Neutrophil (primary cell): ENCODE measurements around the gene ACP2.

Experiments
- H3K27ac ChIP-seq: fragments of 200-600 bp; sonication (generic); 2 replicates; pipeline ENCODE4 v1.5.1; 2016; ENCODE audit warnings: mild to moderate bottlenecking, moderate library complexity
- H3K27me3 ChIP-seq: fragments of 200-600 bp; sonication (generic); 2 replicates; pipeline ENCODE4 v1.6.0; 2016; ENCODE audit warnings: mild to moderate bottlenecking
- H3K36me3 ChIP-seq: fragments of 200-600 bp; sonication (generic); 2 replicates; pipeline ENCODE4 v1.5.1; 2017
- H3K4me1 ChIP-seq, 2 experiments: fragments of 200-600 bp in 1 of 2; sonication (generic) in 1 of 2; 1 replicate in 1 of 2; 2 replicates in 1 of 2; pipeline versions ENCODE4 v1.5.1 to v1.6.1; 2013 to 2016; ENCODE audit warnings: low read depth in 1 of 2, low read length in 1 of 2, mild to moderate bottlenecking in 1 of 2, moderate library complexity in 1 of 2; ENCODE audit not compliant: control insufficient read depth in 1 of 2, insufficient read depth in 1 of 2
- H3K4me3 ChIP-seq, 2 experiments: fragments of 200-600 bp in 1 of 2; sonication (generic) in 1 of 2; 1 replicate in 1 of 2; 2 replicates in 1 of 2; pipeline ENCODE4 v1.5.1; 2013 to 2016; ENCODE audit warnings: low read depth in 1 of 2, low read length in 1 of 2, mild to moderate bottlenecking in 1 of 2, moderate library complexity in 1 of 2
- H3K9me3 ChIP-seq: fragments of 200-600 bp; sonication (generic); 2 replicates; pipeline ENCODE4 v1.5.1; 2016
- TF ChIP-seq, protein P1 (sequence below): fragments of 200-600 bp; sonication (generic); IDR thresholded peaks from 2 replicates; pipeline ENCODE4 v1.5.1; 2016; ENCODE audit warnings: antibody characterized with exemption

ACP2 gene

GRCh38 chr11:47248304-47248663 lies 330 bp downstream of the ACP2 start:
- TF ChIP-seq, protein P1, sequence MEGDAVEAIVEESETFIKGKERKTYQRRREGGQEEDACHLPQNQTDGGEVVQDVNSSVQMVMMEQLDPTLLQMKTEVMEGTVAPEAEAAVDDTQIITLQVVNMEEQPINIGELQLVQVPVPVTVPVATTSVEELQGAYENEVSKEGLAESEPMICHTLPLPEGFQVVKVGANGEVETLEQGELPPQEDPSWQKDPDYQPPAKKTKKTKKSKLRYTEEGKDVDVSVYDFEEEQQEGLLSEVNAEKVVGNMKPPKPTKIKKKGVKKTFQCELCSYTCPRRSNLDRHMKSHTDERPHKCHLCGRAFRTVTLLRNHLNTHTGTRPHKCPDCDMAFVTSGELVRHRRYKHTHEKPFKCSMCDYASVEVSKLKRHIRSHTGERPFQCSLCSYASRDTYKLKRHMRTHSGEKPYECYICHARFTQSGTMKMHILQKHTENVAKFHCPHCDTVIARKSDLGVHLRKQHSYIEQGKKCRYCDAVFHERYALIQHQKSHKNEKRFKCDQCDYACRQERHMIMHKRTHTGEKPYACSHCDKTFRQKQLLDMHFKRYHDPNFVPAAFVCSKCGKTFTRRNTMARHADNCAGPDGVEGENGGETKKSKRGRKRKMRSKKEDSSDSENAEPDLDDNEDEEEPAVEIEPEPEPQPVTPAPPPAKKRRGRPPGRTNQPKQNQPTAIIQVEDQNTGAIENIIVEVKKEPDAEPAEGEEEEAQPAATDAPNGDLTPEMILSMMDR: no peak
- H3K4me1 ChIP-seq: peaks cover 15 to 19% of the 10 kb centered on the region in 2 experiments
- no peaks in the 10 kb centered on the region for H3K27me3 ChIP-seq
- peak overlapping the region; percentile 83 for H3K27ac ChIP-seq
- H3K4me3 ChIP-seq: peak overlapping the region; percentile 87 to 97
- H3K9me3 ChIP-seq: no peaks in the 10 kb centered on the region
- peaks cover 28% of the 10 kb centered on the region for H3K36me3 ChIP-seq

- no peaks in the 10 kb centered on the region for H3K9me3 ChIP-seq
- no peak overlapping the region for H3K27ac ChIP-seq
- peaks cover 36% of the 10 kb centered on the region for H3K36me3 ChIP-seq
- no peak overlapping the region for H3K4me3 ChIP-seq
- TF ChIP-seq, protein P1: no peak
- H3K4me1 ChIP-seq: peaks cover 15 to 19% of the 10 kb centered on the region in 2 experiments
- H3K27me3 ChIP-seq: no peaks in the 10 kb centered on the region
Observed at GRCh38 chr11:47247502-47247901, 1.1 kb downstream of the ACP2 start.

GRCh38 chr11:47245611-47246357 lies 2.8 kb downstream of the ACP2 start:
- Histone ChIP-seq H3K27me3 (no peaks in the 10 kb centered on the region), H3K4me3 (no peak overlapping the region), H3K9me3 (no peaks in the 10 kb centered on the region), H3K36me3 (peaks cover 53% of the 10 kb centered on the region), H3K4me1 (peaks cover 15 to 19% of the 10 kb centered on the region in 2 experiments), H3K27ac (no peak overlapping the region)
- TF ChIP-seq, protein P1: no peak

- Histone ChIP-seq H3K4me3 (no peak overlapping the region), H3K27ac (no peak overlapping the region), H3K9me3 (no peaks in the 10 kb centered on the region), H3K27me3 (no peaks in the 10 kb centered on the region), H3K4me1 (peaks cover 15 to 19% of the 10 kb centered on the region in 2 experiments), H3K36me3 (peaks cover 64% of the 10 kb centered on the region)
- TF ChIP-seq, protein P1: no peak
Observed at GRCh38 chr11:47244448-47245350, 3.9 kb downstream of the ACP2 start.

GRCh38 chr11:47243454-47243853 lies 5.2 kb downstream of the ACP2 start:
- TF ChIP-seq, protein P1: no peak
- Histone ChIP-seq H3K36me3 (peaks cover 76% of the 10 kb centered on the region), H3K27me3 (no peaks in the 10 kb centered on the region), H3K27ac (no peak overlapping the region), H3K4me3 (no peak overlapping the region), H3K4me1 (peaks cover 8 to 10% of the 10 kb centered on the region in 2 experiments), H3K9me3 (no peaks in the 10 kb centered on the region)
